ENCODE results near the gene NEDD4L. TPM values are rescaled to one million over a fixed set of nuclear protein-coding genes. Genes with fewer than 3 reads are reported as not detected.
"Not testable (repeated sequence)": the region's sequence is repeated elsewhere in the genome, so short reads cannot be mapped to it uniquely, and the experiment has no call there.

The NEDD4L gene
- total RNA-seq, 1 donor from 2014 or later: 5.1 TPM

- H3K27me3 Mint-ChIP-seq (ENCODE audit: low read depth): peaks cover 32% of the 10 kb centered on the region
- no peak overlapping the region for H3K4me3 Mint-ChIP-seq (ENCODE audit: low read depth)
- H3K4me1 Mint-ChIP-seq (ENCODE audit: low read depth): peaks cover 17% of the 10 kb centered on the region
- H3K36me3 Mint-ChIP-seq (ENCODE audit: low read depth): no peaks in the 10 kb centered on the region
- intact Hi-C loops (cut with micrococcal nuclease): loop anchor here (10.0 kb wide), 1 partner anchor 133 kb away; no protein-coding TSS in a partner anchor
- DNase-seq (ENCODE audit: low spot score): no peak
- no peak overlapping the region for H3K27ac Mint-ChIP-seq
- H3K9me3 Mint-ChIP-seq: no peaks in the 10 kb centered on the region
Measured at GRCh38 chr18:58048081-58048642, 4.1 kb downstream of the NEDD4L start.

- intact Hi-C loops (cut with micrococcal nuclease): loop anchor here (10.0 kb wide), 1 partner anchor 134 kb away; no protein-coding TSS in a partner anchor
- H3K36me3 Mint-ChIP-seq (ENCODE audit: low read depth): no peaks in the 10 kb centered on the region
- H3K27ac Mint-ChIP-seq: no peak overlapping the region
- no peaks in the 10 kb centered on the region for H3K9me3 Mint-ChIP-seq
- peaks cover 32% of the 10 kb centered on the region for H3K27me3 Mint-ChIP-seq (ENCODE audit: low read depth)
- no peak for DNase-seq (ENCODE audit: low spot score)
- no peak overlapping the region for H3K4me3 Mint-ChIP-seq (ENCODE audit: low read depth)
- H3K4me1 Mint-ChIP-seq (ENCODE audit: low read depth): peaks cover 14% of the 10 kb centered on the region
Measured at GRCh38 chr18:58049000-58049688, 5.1 kb downstream of the NEDD4L start.

DNA sequence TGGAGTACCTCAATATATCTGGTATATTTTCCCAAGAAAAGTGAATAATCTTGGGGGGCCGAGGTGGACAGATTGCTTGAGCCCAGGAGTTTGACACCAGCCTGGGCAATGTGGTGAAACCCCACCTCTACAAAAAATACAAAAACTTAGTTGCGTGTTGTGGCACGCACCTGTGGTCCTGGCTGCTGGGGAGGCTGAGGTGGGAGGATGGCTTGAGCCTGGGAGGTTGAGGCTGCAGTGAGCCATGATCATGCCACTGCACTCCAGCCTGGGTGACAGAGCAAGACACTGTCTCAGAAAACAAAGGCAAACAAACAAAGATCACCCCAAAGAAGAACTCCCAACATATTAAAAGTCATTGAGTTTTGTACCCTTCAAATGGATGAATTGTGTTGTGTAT is 6.9 kb downstream of the NEDD4L start:
- H3K4me1 Mint-ChIP-seq (ENCODE audit: low read depth); H3K9me3 Mint-ChIP-seq; H3K36me3 Mint-ChIP-seq (ENCODE audit: low read depth); DNase-seq (ENCODE audit: low spot score); H3K4me3 Mint-ChIP-seq (ENCODE audit: low read depth); intact Hi-C loops (cut with micrococcal nuclease); H3K27ac Mint-ChIP-seq: not testable (repeated sequence)
- H3K27me3 Mint-ChIP-seq (ENCODE audit: low read depth): peaks cover 28% of the 10 kb centered on the region

DNA sequence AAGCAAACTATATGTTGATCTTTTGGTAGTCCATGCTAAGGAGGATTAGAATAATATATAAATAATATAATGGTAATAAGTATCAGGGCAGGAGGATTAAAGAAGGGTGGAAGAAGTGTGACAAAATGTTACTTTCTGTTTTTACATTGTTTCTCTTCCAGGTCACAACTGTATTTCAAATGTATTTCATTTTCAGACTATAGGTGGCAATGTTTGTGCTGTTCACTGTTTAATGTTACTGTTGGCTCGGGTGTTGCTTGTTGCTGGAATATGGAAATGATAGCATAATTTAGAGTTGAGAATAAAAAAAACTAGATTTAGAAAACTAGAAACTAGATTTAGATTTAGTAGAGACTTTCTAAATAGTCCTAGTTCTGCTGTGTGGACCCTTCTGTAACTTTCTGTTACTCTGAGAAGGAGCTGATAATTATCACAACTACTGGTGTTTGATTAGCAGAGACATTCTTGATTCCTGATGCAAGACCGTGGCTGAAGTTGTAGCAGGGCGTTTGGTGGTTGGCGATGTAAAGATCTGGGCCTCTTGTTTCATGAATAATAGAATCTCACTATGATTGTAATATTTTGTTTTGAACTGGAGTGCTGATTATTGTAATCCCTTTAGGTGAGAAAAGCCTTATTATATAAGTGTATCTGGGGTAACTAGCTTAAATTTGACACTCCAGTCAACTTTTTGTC is 7.9 kb downstream of the NEDD4L start:
- H3K36me3 Mint-ChIP-seq (ENCODE audit: low read depth): no peaks in the 10 kb centered on the region
- no peaks in the 10 kb centered on the region for H3K9me3 Mint-ChIP-seq
- no peaks in the 10 kb centered on the region for H3K4me1 Mint-ChIP-seq (ENCODE audit: low read depth)
- peaks cover 21% of the 10 kb centered on the region for H3K27me3 Mint-ChIP-seq (ENCODE audit: low read depth)
- intact Hi-C loops (cut with micrococcal nuclease): no loop called here
- no peak for DNase-seq (ENCODE audit: low spot score)
- H3K4me3 Mint-ChIP-seq (ENCODE audit: low read depth): no peak overlapping the region
- no peak overlapping the region for H3K27ac Mint-ChIP-seq

DNA sequence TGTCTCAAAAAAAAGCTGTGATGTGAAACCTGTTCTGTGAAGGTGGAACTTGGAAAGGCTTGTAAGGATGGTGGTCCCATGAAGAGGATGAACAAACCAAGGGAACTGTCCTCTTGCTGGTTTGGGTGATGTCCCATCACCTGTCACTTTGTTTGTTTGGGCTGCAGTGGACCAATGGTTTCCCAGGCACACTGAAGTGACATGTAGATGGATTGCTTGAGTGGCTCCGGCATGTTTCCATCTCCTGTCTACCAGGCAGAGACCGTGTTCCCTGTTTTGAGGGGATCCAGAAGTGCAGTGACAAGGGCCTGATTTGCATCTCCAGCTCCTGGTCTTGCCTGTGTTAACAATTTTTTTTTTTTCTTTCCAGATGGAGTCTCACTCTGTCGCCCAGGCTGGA is 8.9 kb downstream of the NEDD4L start:
- no peak overlapping the region for H3K4me3 Mint-ChIP-seq (ENCODE audit: low read depth)
- no peaks in the 10 kb centered on the region for H3K36me3 Mint-ChIP-seq (ENCODE audit: low read depth)
- no peak for DNase-seq (ENCODE audit: low spot score)
- no peaks in the 10 kb centered on the region for H3K4me1 Mint-ChIP-seq (ENCODE audit: low read depth)
- H3K27me3 Mint-ChIP-seq (ENCODE audit: low read depth): peaks cover 12% of the 10 kb centered on the region
- intact Hi-C loops (cut with micrococcal nuclease): no loop called here
- H3K27ac Mint-ChIP-seq: no peak overlapping the region
- H3K9me3 Mint-ChIP-seq: no peaks in the 10 kb centered on the region

- H3K36me3 Mint-ChIP-seq (ENCODE audit: low read depth): no peaks in the 10 kb centered on the region
- intact Hi-C loops (cut with micrococcal nuclease): no loop called here
- H3K27me3 Mint-ChIP-seq (ENCODE audit: low read depth): peaks cover 9% of the 10 kb centered on the region
- DNase-seq (ENCODE audit: low spot score): no peak
- H3K4me1 Mint-ChIP-seq (ENCODE audit: low read depth): no peaks in the 10 kb centered on the region
- H3K4me3 Mint-ChIP-seq (ENCODE audit: low read depth): no peak overlapping the region
- H3K27ac Mint-ChIP-seq: no peak overlapping the region
- no peaks in the 10 kb centered on the region for H3K9me3 Mint-ChIP-seq
Measured at GRCh38 chr18:58054041-58054781, 10.2 kb downstream of the NEDD4L start.

DNA sequence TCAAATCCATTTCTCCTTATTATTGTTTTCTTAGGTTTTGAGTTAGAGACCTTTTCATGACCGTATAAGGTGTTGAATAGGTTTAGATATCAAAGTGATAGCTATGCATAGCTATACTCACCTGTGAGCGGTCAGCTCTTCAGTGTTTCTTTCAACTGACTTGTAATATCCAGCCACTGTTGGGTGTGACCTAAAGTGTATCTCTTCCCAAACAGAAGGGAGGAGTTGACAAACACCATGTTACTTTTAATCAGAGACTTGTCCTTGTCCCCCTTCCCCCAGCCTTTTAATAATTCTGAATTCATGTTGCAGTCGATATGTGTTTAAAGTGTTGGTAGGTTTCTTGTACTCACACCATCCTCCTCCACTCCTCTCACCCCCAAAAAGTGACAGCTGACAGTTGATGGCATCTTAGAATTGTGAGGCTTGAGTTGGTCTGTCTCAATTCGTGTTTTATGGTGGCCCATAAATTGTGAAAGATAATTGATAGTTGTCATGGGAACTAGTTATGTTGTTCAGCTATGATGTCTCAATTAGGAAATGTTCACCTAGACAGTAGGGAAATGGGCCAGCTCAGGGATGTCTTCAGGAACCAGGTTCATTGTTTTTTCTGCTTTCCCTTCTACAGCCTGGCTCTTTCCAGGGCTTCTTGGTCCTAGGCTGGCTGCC is 12.0 kb downstream of the NEDD4L start:
- H3K27ac Mint-ChIP-seq: no peak overlapping the region
- intact Hi-C loops (cut with micrococcal nuclease): no loop called here

GRCh38 chr18:58056852-58057251 is 12.8 kb downstream of the NEDD4L start:
- H3K4me3 Mint-ChIP-seq (ENCODE audit: low read depth): no peak overlapping the region

More for the DNA sequence above, 12.0 kb downstream of the NEDD4L start:
- Mint-ChIP-seq H3K4me1 (ENCODE audit: low read depth) (no peaks in the 10 kb centered on the region), H3K9me3 (no peaks in the 10 kb centered on the region), H3K4me3 (ENCODE audit: low read depth) (no peak overlapping the region), H3K36me3 (ENCODE audit: low read depth) (no peaks in the 10 kb centered on the region), H3K27me3 (ENCODE audit: low read depth) (peaks cover 9% of the 10 kb centered on the region)
- DNase-seq (ENCODE audit: low spot score): no peak

GRCh38 chr18:58057291-58057965 is 13.4 kb downstream of the NEDD4L start:
- no peak overlapping the region for H3K4me3 Mint-ChIP-seq (ENCODE audit: low read depth)
- H3K4me1 Mint-ChIP-seq (ENCODE audit: low read depth): no peaks in the 10 kb centered on the region
- H3K36me3 Mint-ChIP-seq (ENCODE audit: low read depth): no peaks in the 10 kb centered on the region
- intact Hi-C loops (cut with micrococcal nuclease): no loop called here
- H3K27me3 Mint-ChIP-seq (ENCODE audit: low read depth): peaks cover 9% of the 10 kb centered on the region
- no peak for DNase-seq (ENCODE audit: low spot score)
- no peak overlapping the region for H3K27ac Mint-ChIP-seq
- H3K9me3 Mint-ChIP-seq: no peaks in the 10 kb centered on the region

More at GRCh38 chr18:58056852-58057251, 12.8 kb downstream of the NEDD4L start:
- no peak overlapping the region for H3K27ac Mint-ChIP-seq
- peaks cover 9% of the 10 kb centered on the region for H3K27me3 Mint-ChIP-seq (ENCODE audit: low read depth)
- no peaks in the 10 kb centered on the region for H3K4me1 Mint-ChIP-seq (ENCODE audit: low read depth)
- no peaks in the 10 kb centered on the region for H3K9me3 Mint-ChIP-seq
- H3K36me3 Mint-ChIP-seq (ENCODE audit: low read depth): no peaks in the 10 kb centered on the region
- no peak for DNase-seq (ENCODE audit: low spot score)
- intact Hi-C loops (cut with micrococcal nuclease): no loop called here

DNA sequence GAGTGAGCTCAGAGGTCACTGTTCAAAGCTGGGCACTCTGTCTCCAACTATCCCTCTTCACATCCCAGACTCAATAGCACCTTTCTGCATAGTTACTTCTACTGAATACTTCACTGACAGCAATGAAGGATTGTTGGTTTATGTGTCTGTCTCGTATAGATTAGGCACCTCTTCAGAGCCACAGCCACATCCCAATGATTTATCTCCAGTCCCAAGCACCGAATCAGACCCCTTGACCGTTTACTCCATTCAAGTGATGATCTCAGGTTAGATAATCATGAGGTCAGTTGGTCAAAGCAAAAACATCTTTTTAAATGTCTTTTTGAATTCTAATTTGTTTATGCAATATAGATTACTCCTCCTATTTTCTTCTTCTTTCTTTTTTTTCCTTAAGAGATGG is 14.7 kb downstream of the NEDD4L start:
- Mint-ChIP-seq H3K9me3 (no peaks in the 10 kb centered on the region), H3K4me3 (ENCODE audit: low read depth) (no peak overlapping the region), H3K36me3 (ENCODE audit: low read depth) (no peaks in the 10 kb centered on the region), H3K27ac (no peak overlapping the region), H3K27me3 (ENCODE audit: low read depth) (peaks cover 9% of the 10 kb centered on the region), H3K4me1 (ENCODE audit: low read depth) (no peaks in the 10 kb centered on the region)
- DNase-seq (ENCODE audit: low spot score): no peak
- intact Hi-C loops (cut with micrococcal nuclease): no loop called here

- intact Hi-C loops (cut with micrococcal nuclease): no loop called here
- no peak overlapping the region for H3K4me3 Mint-ChIP-seq (ENCODE audit: low read depth)
- no peaks in the 10 kb centered on the region for H3K36me3 Mint-ChIP-seq (ENCODE audit: low read depth)
Measured at GRCh38 chr18:58060254-58060653, 16.2 kb downstream of the NEDD4L start.

DNA sequence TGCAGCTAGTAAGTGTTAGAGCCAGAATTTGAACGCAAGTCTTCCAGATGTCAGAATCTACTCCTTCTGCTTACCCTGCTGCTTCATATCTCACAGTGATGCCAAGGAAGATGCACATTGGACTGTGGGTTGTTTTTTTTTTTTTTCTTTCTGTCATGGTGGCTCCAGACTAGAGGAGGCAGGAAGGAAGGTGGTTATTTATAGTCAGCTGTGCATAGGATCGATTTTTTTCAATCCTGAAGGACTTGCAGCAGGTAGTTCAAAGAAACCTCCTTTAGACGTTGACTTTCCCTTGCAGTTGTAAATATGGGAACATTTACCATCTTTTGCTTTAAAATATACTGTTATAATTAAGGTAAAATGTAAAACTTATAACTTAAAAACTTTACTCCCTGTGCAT is 17.3 kb downstream of the NEDD4L start:
- Mint-ChIP-seq H3K36me3 (ENCODE audit: low read depth) (no peaks in the 10 kb centered on the region), H3K27me3 (ENCODE audit: low read depth) (peaks cover 2% of the 10 kb centered on the region), H3K27ac (no peak overlapping the region), H3K4me3 (ENCODE audit: low read depth) (no peak overlapping the region), H3K9me3 (no peaks in the 10 kb centered on the region), H3K4me1 (ENCODE audit: low read depth) (no peaks in the 10 kb centered on the region)
- intact Hi-C loops (cut with micrococcal nuclease): no loop called here
- no peak for DNase-seq (ENCODE audit: low spot score)

More at GRCh38 chr18:58060254-58060653, 16.2 kb downstream of the NEDD4L start:
- no peaks in the 10 kb centered on the region for H3K9me3 Mint-ChIP-seq
- no peak for DNase-seq (ENCODE audit: low spot score)
- peaks cover 6% of the 10 kb centered on the region for H3K27me3 Mint-ChIP-seq (ENCODE audit: low read depth)
- H3K27ac Mint-ChIP-seq: no peak overlapping the region
- H3K4me1 Mint-ChIP-seq (ENCODE audit: low read depth): no peaks in the 10 kb centered on the region

Measured in activated T-helper 2 cell treated with anti-CD3 and anti-CD28 coated beads, Interferon-gamma antibody, Interleukin-2, Interleukin-4, amounts not matched to agents 10 μg/mL and 5 μg/mL and 100 μg/mL, durations not matched to agents 14 hours and 24 hours and 36 hours (primary cell).